Jurkat, Clone E6-1 (cell line): ENCODE data around the gene TNFRSF21.
"Not testable (repeated sequence)": the region's sequence is repeated elsewhere in the genome, so short reads cannot be mapped to it uniquely, and the experiment has no call there.

Experiments used
- DNase-seq: peaks from one replicate; pipeline ENCODE4 v3.0.0-alpha.2; 2011; ENCODE audit warnings: low read depth, low spot score
- H3K4me3 ChIP-seq: 2 replicates; pipeline ENCODE4 v1.5.1; 2011; ENCODE audit warnings: mild to moderate bottlenecking, low read length, control low read depth, moderate library complexity

The TNFRSF21 gene

GRCh38 chr6:47298475-47298874 is 11.2 kb downstream of the TNFRSF21 start:
- DNase-seq, result no peak
- no peak overlapping the region for H3K4me3 ChIP-seq

GRCh38 chr6:47294990-47295389 is 14.7 kb downstream of the TNFRSF21 start:
- H3K4me3 ChIP-seq, result no peak overlapping the region
- no peak for DNase-seq

DNA sequence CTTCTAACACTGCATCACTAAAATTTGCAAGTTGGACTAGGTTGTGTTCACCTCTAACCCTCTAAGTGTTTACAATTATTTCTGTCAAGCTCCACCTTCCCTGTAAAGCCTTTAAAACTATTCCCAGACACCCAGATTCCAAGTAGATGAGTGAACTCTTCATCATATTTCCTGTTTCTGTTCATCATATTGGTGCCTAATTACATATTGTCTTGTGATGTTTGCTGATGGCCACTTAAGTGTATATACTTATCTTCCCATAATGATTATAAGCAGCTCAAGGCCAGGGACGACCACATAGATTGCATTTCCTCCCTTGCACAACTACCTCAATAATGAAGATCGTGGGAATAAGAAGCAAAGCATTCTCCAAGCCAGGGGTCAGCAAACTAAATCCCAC is 16.8 kb downstream of the TNFRSF21 start:
- DNase-seq, result no peak

GRCh38 chr6:47292027-47292426 is 17.7 kb downstream of the TNFRSF21 start:
- H3K4me3 ChIP-seq, result no peak overlapping the region
- DNase-seq, result no peak

More for the DNA sequence above, 16.8 kb downstream of the TNFRSF21 start:
- H3K4me3 ChIP-seq, result no peak overlapping the region

- H3K4me3 ChIP-seq, result no peak overlapping the region
- no peak for DNase-seq
These were observed 19.4 kb downstream of the TNFRSF21 start for GRCh38 chr6:47290124-47290834.

DNA sequence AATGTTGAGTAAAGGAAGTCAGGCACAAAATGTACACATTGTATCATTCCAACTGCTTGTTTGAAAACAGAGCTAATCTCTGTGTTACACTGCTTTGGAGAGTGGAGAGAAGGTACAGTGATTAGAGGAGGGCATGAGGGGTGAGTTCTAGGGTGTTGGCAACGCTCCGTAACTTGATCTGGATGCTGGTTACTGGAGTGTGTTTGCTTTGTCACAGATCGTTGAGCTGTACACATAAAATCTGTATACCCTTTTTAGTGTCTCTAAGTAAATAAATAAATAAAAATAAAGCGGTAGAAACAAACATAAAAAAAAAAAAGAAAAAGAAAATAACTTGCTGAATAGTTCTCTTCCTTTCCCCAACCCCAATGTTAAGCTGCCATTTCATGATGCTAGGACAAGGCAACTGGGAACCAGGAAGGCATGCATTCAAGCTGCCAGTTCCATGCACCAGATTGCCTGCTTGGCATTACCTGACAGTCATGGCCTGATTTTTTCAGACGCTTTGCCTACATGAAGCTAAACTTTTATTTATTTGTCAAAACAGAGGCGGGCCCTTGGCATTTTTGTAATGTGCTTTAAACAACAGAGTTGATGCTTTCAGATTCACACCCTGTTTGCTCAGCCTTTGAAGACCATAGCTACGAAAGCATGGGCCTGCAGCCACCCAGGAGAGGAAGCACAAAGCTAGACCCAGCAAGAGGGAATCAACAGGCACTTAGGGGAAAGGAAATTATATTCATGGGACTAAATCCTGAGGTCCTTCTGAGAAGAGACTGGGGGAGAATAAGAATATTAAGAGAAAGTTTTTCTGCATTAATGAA is 21.2 kb downstream of the TNFRSF21 start:
- DNase-seq, result no peak
- H3K4me3 ChIP-seq, result no peak overlapping the region

DNA sequence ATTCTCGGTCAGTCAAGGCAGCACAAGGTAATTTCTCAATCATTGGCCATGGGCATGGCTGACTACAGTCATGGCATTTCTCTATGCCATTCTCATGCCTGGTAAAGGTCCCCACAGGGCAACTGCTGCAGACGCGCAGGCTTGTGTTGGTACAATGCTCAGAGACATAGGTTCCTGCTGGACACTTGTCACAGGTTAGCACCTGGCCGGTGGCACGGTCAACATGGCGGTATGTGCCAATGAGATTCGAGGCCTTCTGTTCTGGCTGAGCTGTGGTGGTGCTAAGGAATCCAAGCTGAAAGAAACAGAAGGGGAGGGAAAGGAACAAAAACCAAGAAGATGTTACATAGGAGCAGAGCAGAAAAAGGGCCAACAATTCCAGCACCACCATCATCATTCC is 23.4 kb downstream of the TNFRSF21 start:
- H3K4me3 ChIP-seq, result no peak overlapping the region
- DNase-seq, result no peak

- no peak for DNase-seq
- H3K4me3 ChIP-seq, result no peak overlapping the region
These were observed 25.7 kb downstream of the TNFRSF21 start for GRCh38 chr6:47283993-47284392.

DNA sequence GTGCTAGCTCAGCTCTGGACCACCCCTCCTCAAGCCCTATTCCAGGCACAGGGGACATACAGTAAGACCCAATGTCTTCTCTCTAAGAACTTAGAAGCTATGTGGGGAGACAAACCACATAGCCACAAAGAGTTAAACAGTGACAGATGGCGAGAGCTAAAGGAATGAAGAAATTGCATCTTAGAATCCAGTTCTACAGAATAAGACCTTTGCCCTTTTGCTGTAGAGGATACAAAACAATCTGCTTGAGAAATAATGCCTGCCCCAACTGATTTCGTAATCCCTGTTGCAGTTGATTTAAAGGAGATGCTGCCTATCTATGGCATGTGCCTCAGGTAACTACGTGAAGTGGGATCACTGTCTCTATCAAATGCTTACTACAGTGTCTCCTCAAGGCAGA is 31.2 kb downstream of the TNFRSF21 start:
- H3K4me3 ChIP-seq, result no peak overlapping the region
- peak; percentile 62 for DNase-seq

DNA sequence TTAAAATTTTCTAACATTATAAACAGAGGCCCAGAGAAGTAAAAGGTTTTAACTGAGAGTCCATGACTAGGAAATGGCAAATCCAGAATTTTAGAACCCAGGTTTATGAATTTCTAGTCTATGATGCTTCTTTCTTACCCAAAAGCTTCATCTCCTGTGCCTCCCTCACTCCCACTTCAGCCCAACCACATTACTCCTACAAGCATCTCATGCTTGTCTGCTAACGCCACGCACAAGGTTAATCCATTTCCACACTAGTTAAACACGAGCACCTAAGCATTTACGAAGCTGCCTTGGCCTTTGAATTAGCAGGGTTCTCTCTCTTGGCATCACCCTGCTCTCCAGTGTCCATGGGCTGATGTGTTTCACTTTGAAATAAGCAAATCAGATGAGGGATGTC is 32.0 kb downstream of the TNFRSF21 start:
- no peak overlapping the region for H3K4me3 ChIP-seq
- no peak for DNase-seq

GRCh38 chr6:47276377-47276776 is 33.3 kb downstream of the TNFRSF21 start:
- no peak for DNase-seq
- H3K4me3 ChIP-seq, result no peak overlapping the region

- no peak for DNase-seq
- H3K4me3 ChIP-seq, result no peak overlapping the region
These were observed 34.1 kb downstream of the TNFRSF21 start for GRCh38 chr6:47275640-47276039.

- not testable (repeated sequence) for H3K4me3 ChIP-seq, DNase-seq
These were observed 34.6 kb downstream of the TNFRSF21 start for GRCh38 chr6:47275132-47275531.

- no peak overlapping the region for H3K4me3 ChIP-seq
- no peak for DNase-seq
These were observed 41.0 kb downstream of the TNFRSF21 start for GRCh38 chr6:47268572-47269187.

DNA sequence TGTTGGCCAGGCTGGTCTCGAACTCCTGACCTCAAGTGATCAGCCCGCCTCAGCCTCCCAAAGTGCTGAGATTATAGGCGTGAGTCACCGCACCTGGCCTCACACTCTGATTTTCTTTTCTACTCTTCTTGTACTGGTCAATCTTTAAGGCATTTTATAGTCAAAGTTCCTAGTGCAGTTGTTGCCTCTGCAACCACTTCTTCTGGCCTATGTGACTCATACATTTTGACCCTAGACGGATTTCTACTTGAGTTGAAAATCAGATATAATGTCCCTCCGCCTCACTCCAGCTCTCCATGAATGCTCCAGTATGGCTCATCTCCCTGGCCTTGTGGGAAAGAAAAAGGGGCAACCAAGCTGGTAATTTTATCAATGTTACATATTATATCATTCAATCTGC is 42.4 kb downstream of the TNFRSF21 start:
- no peak for DNase-seq
- H3K4me3 ChIP-seq, result no peak overlapping the region

DNA sequence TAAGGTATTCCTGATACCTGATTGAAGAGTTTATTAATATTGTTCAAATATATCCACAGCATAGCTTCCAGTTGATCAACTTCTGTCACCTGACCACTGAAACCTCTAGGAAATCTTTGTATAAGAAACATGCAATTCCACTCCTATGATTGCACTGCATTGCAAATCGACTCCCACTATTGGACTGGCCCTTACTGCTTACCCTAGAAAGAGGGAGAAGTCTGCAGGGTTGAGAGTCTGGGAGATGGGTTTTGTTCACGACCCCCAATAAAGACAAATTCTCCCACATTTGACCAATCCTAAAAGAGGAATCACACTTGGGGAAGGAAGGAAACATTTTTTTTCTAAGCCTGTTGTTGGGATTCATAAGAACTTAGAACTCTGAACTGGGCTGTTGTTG is 43.7 kb downstream of the TNFRSF21 start:
- no peak for DNase-seq
- no peak overlapping the region for H3K4me3 ChIP-seq

GRCh38 chr6:47264775-47265184 is 44.9 kb downstream of the TNFRSF21 start:
- H3K4me3 ChIP-seq, result no peak overlapping the region
- DNase-seq, result no peak

DNA sequence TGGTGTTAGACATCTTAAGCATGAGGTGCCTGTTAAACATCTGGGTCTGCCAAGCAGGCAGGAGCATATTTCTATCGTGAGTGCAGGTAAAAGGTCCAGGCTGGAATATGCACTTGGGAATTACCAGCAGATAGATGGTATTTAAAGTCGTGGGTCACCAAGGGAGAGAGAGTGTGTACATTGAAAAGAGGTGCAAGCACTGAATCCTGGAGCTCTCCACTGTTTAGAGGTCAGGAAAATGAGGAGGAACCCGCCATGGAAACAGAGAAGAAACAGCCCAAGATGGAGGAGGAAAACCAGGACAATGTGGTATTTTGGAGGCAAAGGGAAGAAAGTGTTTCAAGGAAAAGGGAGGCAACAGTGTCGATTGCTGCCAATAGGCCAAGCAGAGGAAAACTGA is 46.4 kb downstream of the TNFRSF21 start:
- DNase-seq, result no peak
- H3K4me3 ChIP-seq, result no peak overlapping the region

DNA sequence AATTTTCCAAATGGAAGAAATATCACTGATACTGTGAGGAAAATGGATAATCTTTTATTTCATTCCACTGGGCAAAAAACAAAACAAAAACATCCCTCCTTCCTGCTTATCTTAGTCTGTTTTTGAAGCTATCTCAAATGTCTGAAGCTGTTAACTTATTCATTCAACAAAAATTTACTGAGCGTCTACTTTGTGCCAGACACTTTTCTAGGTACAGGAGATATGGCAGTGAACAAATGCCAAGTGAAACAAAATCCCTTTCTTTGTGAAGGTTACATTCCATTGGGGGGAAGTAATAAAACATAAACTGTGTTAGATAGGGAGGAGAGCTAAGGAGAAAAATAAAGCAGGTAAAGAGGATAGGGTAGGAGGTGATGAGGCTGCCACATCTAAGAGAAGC is 47.5 kb downstream of the TNFRSF21 start:
- no peak for DNase-seq
- H3K4me3 ChIP-seq, result no peak overlapping the region

GRCh38 chr6:47261191-47261590 is 48.5 kb downstream of the TNFRSF21 start:
- no peak overlapping the region for H3K4me3 ChIP-seq
- DNase-seq, result no peak
